Fibroblast of lung (primary cell): ENCODE results near the gene TSPOAP1. TPM values are rescaled to one million over a fixed set of nuclear protein-coding genes. Genes with fewer than 3 reads are reported as not detected.

Experiments used
- DNase-seq, 2 donors: peaks; one replicate each; pipeline versions ENCODE4 v3.0.0 to v3.0.0-alpha.2; 2010; ENCODE audit warnings: low read depth in 2 of 2
- H2AFZ ChIP-seq: 2 replicates; pipeline ENCODE4 v1.5.1; 2012; ENCODE audit warnings: low read length, control low read depth, inconsistent platforms
- H3K27ac ChIP-seq: 2 replicates; pipeline ENCODE4 v1.5.1; 2011; ENCODE audit warnings: low read length, control low read depth; ENCODE audit not compliant: insufficient read depth
- H3K27me3 ChIP-seq: 2 replicates; pipeline ENCODE4 v1.5.1; 2011; ENCODE audit warnings: mild to moderate bottlenecking, low read length; ENCODE audit not compliant: control insufficient read depth, insufficient read depth
- H3K36me3 ChIP-seq: 2 replicates; pipeline ENCODE4 v1.5.1; 2011; ENCODE audit warnings: low read length; ENCODE audit not compliant: control insufficient read depth, insufficient read depth
- H3K4me1 ChIP-seq: 2 replicates; pipeline ENCODE4 v1.5.1; 2011; ENCODE audit warnings: low read length; ENCODE audit not compliant: control insufficient read depth, insufficient read depth; ENCODE audit errors: extremely low read depth
- H3K4me2 ChIP-seq: 2 replicates; pipeline ENCODE4 v1.5.1; 2011; ENCODE audit warnings: low read length, control low read depth; ENCODE audit not compliant: insufficient read depth; ENCODE audit errors: extremely low read depth
- H3K4me3 ChIP-seq, 4 experiments: fragments of 200-600 bp in 1 of 4; sonication (generic) in 1 of 4; replicated peaks in 1 of 4; 2 replicates each; pipeline ENCODE4 v1.5.1; 2011 to 2016; ENCODE audit warnings: low read length in 4 of 4, low read depth in 3 of 4, mild to moderate bottlenecking in 3 of 4, control low read depth in 2 of 4, inconsistent platforms in 1 of 4, mixed read lengths in 1 of 4; ENCODE audit not compliant: insufficient read depth in 1 of 4; ENCODE audit errors: control extremely low read depth in 1 of 4
- H3K79me2 ChIP-seq: 2 replicates; pipeline ENCODE4 v1.5.1; 2012; ENCODE audit warnings: mild to moderate bottlenecking, low read length, inconsistent platforms; ENCODE audit not compliant: control insufficient read depth, insufficient read depth
- H3K9ac ChIP-seq: 2 replicates; pipeline ENCODE4 v1.5.1; 2011; ENCODE audit warnings: mild to moderate bottlenecking, low read length, control low read depth; ENCODE audit not compliant: insufficient read depth
- H3K9me3 ChIP-seq: 2 replicates; pipeline ENCODE4 v1.5.1; 2012; ENCODE audit warnings: low read depth, low read length; ENCODE audit not compliant: control insufficient read depth, insufficient read depth
- H4K20me1 ChIP-seq: 2 replicates; pipeline ENCODE4 v1.5.1; 2011; ENCODE audit warnings: low read length; ENCODE audit not compliant: control insufficient read depth, insufficient read depth; ENCODE audit errors: extremely low read depth
- CTCF ChIP-seq, 2 donors: IDR thresholded peaks in 1 of 2; conservative IDR thresholded peaks in 1 of 2; 1 replicate in 1 of 2; 2 replicates in 1 of 2; pipeline ENCODE4 v1.5.1; 2011 to 2012; ENCODE audit warnings: low read length in 2 of 2, control low read depth in 1 of 2, inconsistent platforms in 1 of 2, low read depth in 1 of 2, mild to moderate bottlenecking in 1 of 2
- EZH2 ChIP-seq: IDR thresholded peaks from 2 replicates; pipeline ENCODE4 v1.5.1; 2012; ENCODE audit warnings: low read length, control low read depth, mild to moderate bottlenecking; ENCODE audit errors: missing control alignments
- polyA plus RNA-seq, 2 donors: library from polyadenylated mRNA; depleted of rRNA in 1 of 2; stranded (reverse) in 1 of 2; unstranded in 1 of 2; fragments of >200 nt; gene quantifications; 2 replicates each; pipeline ENCODE4 v1.2.1, GENCODE V29; 2011 to 2012; ENCODE audit warnings: missing spikeins in 1 of 2
- total RNA-seq: library from RNA; depleted of rRNA; stranded (reverse); fragments of >200 nt; gene quantifications from 2 replicates; pipeline ENCODE4 v1.2.1, GENCODE V29; 2014

TSPOAP1 gene
- total and polyA plus RNA-seq, 2 donors (not counting 1 experiment from before 2014, with no cell fraction given), result 0.23 to 4.0 TPM

DNA sequence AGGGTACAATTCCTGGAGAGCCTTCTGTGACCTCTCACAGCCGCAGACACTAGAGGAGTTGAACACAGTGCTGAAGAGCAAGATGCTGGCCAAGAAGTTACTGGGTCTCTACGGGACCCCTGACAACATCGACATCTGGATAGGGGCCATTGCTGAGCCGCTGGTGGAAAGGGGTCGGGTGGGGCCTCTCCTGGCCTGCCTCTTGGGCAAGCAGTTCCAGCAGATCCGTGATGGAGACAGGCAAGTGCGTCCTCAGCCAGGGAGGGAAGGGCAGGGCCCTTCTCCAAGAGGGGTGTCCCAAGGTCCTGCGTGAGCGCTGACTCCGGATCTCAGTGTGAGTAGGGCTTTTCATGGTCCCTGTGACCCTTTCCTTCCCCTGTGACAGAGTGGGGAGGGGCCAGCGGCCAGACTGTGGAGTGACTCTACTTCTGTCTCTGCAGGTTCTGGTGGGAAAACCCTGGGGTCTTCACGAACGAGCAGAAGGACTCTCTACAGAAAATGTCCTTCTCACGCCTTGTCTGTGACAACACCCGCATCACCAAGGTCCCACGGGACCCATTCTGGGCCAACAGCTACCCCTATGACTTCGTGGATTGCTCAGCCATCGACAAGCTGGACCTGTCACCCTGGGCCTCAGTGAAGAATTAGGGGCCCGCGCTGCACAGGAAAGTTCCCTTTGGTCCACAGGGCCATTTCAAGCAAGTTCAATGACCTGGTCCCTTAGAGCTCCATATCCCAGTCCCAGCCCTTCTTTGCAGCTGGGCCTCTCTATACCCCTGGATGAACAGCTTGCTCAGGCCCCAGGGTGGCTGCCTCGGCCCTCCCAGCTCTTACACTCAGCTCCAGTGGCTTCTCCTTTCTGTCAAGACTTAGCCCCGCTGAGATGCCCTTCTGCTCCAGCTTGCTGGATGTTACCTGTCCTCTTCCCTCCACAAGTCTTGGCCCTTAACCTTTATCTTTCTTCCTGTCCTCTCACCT, 61.0 kb downstream of the TSPOAP1 start:
- Histone ChIP-seq H3K9ac (no peak overlapping the region), H3K9me3 (no peaks in the 10 kb centered on the region), H3K4me1 (no peaks in the 10 kb centered on the region), H4K20me1 (no peaks in the 10 kb centered on the region), H3K36me3 (no peaks in the 10 kb centered on the region), H2AFZ (no peak overlapping the region), H3K4me2 (no peak overlapping the region), H3K27ac (no peak overlapping the region), H3K4me3 (no peak overlapping the region), H3K27me3 (peaks cover 2% of the 10 kb centered on the region), H3K79me2 (no peaks in the 10 kb centered on the region)
- TF ChIP-seq CTCF (conservative IDR thresholded peaks at IDR 0.05 in 1 of 2, IDR thresholded peaks at IDR 0.05 in 1 of 2; ENCODE audit: low read depth in 1 of 2, low read length in 2 of 2) (no peak), EZH2 (no peak)
- DNase-seq, result no peak

DNA sequence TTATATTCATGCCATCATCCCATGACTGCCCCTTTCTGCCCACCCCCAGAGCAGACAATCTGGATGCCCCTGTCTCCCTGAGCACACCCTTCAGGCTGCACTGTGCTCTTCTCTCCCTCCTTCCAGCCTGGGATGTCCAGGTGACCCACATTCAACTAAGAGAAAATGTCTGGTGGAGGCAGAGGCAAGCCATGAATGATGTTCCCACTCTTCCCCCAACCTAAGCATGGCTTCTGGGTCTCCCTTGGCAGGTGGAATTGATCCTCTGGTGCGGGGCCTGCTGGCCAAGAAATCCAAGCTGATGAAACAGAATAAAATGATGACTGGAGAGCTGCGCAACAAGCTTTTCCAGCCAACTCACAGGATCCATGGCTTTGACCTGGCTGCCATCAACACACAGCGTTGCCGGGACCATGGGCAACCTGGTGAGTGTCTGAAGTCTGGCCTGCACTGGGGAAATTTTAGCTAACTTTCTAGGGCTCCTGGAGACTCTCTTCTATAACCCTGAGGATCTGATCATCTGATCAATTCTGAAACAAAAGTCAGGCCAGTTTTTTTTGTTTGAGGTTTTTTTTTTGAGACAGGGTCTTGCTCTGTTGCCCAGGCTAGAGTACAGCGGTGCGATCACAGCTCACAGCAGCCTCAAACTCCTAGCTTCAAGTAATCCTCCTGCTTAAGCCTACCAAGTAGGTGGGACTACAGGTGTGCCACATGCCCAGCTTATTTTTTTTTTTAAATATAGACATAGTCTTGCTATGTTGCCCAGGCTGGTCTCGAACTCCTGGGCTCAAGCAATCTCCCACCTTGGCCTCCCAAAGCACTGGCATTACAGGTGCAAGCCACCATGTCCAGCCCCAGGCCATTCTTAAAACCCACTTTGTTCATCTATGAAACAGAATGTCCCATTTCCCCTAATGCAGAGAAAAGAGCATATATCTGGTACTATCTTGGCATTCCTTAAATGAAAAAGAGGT, 62.4 kb downstream of the TSPOAP1 start:
- no peak for DNase-seq
- Histone ChIP-seq H3K4me1 (no peaks in the 10 kb centered on the region), H3K4me2 (no peak overlapping the region), H3K79me2 (no peaks in the 10 kb centered on the region), H3K9me3 (no peaks in the 10 kb centered on the region), H3K4me3 (no peak overlapping the region), H3K36me3 (no peaks in the 10 kb centered on the region), H3K9ac (no peak overlapping the region), H3K27me3 (peaks cover 2% of the 10 kb centered on the region), H4K20me1 (no peaks in the 10 kb centered on the region), H2AFZ (no peak overlapping the region), H3K27ac (no peak overlapping the region)
- TF ChIP-seq CTCF (conservative IDR thresholded peaks at IDR 0.05 in 1 of 2, IDR thresholded peaks at IDR 0.05 in 1 of 2; ENCODE audit: low read depth in 1 of 2, low read length in 2 of 2) (no peak), EZH2 (no peak)

DNA sequence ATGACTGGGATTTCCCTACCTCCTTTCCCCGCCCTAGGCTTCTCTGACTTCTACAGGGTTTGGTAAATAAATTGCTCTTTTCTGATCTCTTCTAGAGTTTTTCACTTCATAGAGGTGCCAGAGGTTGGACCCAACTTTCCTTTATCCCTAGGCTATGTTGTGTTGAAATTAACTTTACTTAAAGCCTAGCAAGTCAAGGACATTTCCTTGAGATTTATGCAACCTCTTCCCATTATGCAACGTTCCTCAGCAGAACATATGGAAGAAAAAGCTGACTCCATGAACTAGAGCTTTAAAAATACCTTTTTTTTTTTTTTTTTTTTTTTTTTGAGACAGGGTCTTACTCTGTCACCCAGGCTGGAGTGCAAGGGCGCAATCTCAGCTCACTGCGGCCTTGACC, 63.3 kb downstream of the TSPOAP1 start:
- peaks cover 2% of the 10 kb centered on the region for H3K27me3 ChIP-seq
- no peak for DNase-seq
- H3K4me1 ChIP-seq, result no peaks in the 10 kb centered on the region
- no peaks in the 10 kb centered on the region for H4K20me1 ChIP-seq
- no peak overlapping the region for H3K4me3 ChIP-seq
- H3K79me2 ChIP-seq, result no peaks in the 10 kb centered on the region
- no peak overlapping the region for H3K4me2 ChIP-seq
- TF ChIP-seq EZH2, result no peak
- H3K9ac ChIP-seq, result no peak overlapping the region
- H3K36me3 ChIP-seq, result no peaks in the 10 kb centered on the region
- no peak overlapping the region for H2AFZ ChIP-seq
- no peak overlapping the region for H3K27ac ChIP-seq
- no peaks in the 10 kb centered on the region for H3K9me3 ChIP-seq
